CD4-positive, alpha-beta memory T cell (primary cell): ENCODE data around the gene CTRB1. TPM values are rescaled to one million over a fixed set of nuclear protein-coding genes. Genes with fewer than 3 reads are reported as not detected.
"Not testable (repeated sequence)": the region's sequence is repeated elsewhere in the genome, so short reads cannot be mapped to it uniquely, and the experiment has no call there.

Source experiments
- CTCF ChIA-PET: fragments of 350-600 bp; sonication (Branson Sonifier 250); formaldehyde crosslinking; loops from one replicate; lab custom pipeline; 2021; ENCODE audit warnings: inconsistent platforms; ENCODE audit not compliant: partially characterized antibody; lab: Charles Lee
- POLR2A ChIA-PET: fragments of 350-600 bp; sonication (Branson Sonifier 250); formaldehyde crosslinking; loops from one replicate; lab custom pipeline; 2021; ENCODE audit not compliant: partially characterized antibody; lab: Charles Lee
- DNase-seq, 5 donors: peaks; one replicate each; pipeline versions ENCODE4 v3.0.0 to v3.0.0-alpha.2; 2020 to 2022; ENCODE audit warnings: mixed read lengths in 1 of 5
- H3K27ac ChIP-seq: one replicate; pipeline ENCODE4 v1.7.0; 2013; ENCODE audit warnings: low read depth, low read length
- H3K27me3 ChIP-seq: 2 replicates; pipeline ENCODE4 v1.7.0; 2013; ENCODE audit warnings: mild to moderate bottlenecking, low read length, moderate library complexity; ENCODE audit not compliant: insufficient read depth
- H3K36me3 ChIP-seq: 2 replicates; pipeline ENCODE4 v1.7.0; 2013; ENCODE audit warnings: mild to moderate bottlenecking, low read length, moderate library complexity; ENCODE audit not compliant: insufficient read depth
- H3K4me1 ChIP-seq: 2 replicates; pipeline ENCODE4 v1.7.0; 2013; ENCODE audit warnings: mild to moderate bottlenecking, low read length, moderate library complexity; ENCODE audit not compliant: insufficient read depth
- H3K4me3 ChIP-seq, 2 donors: one replicate each; pipeline ENCODE4 v1.7.0; 2013; ENCODE audit warnings: low read length in 2 of 2, mild to moderate bottlenecking in 1 of 2
- H3K9me3 ChIP-seq, 2 donors: one replicate each; pipeline ENCODE4 v1.7.0; 2013; ENCODE audit warnings: low read length in 2 of 2, control low read depth in 1 of 2; ENCODE audit not compliant: control insufficient read depth in 1 of 2
- H3K27ac Mint-ChIP-seq, 7 donors: one replicate each; pipeline ENCODE4 v1.8.0; 2020 to 2021; ENCODE audit warnings: mixed read lengths in 7 of 7, mild to moderate bottlenecking in 6 of 7, inconsistent platforms in 3 of 7, moderate library complexity in 3 of 7
- H3K27me3 Mint-ChIP-seq, 2 donors: one replicate each; pipeline ENCODE4 v1.8.0; 2020 to 2021; ENCODE audit warnings: mixed read lengths in 2 of 2
- H3K36me3 Mint-ChIP-seq, 2 donors: one replicate each; pipeline ENCODE4 v1.8.0; 2020 to 2021; ENCODE audit warnings: mixed read lengths in 2 of 2, inconsistent platforms in 1 of 2, mild to moderate bottlenecking in 1 of 2
- H3K4me1 Mint-ChIP-seq, 4 donors: one replicate each; pipeline ENCODE4 v1.8.0; 2020 to 2021; ENCODE audit warnings: mixed read lengths in 4 of 4, mild to moderate bottlenecking in 1 of 4
- H3K4me3 Mint-ChIP-seq, 8 donors: one replicate each; pipeline ENCODE4 v1.8.0; 2020 to 2021; ENCODE audit warnings: mixed read lengths in 8 of 8, mild to moderate bottlenecking in 7 of 8, moderate library complexity in 6 of 8, inconsistent platforms in 3 of 8
- H3K9me3 Mint-ChIP-seq, 8 donors: one replicate each; pipeline ENCODE4 v1.8.0; 2020 to 2021; ENCODE audit warnings: mixed read lengths in 8 of 8, mild to moderate bottlenecking in 5 of 8, inconsistent platforms in 3 of 8, moderate library complexity in 1 of 8
- intact Hi-C: fragments of 100-400 bp; cut with micrococcal nuclease; formaldehyde crosslinking; loops from one replicate; pipeline ENCODE4 v1.15.1; 2023
- polyA plus RNA-seq, 2 donors: library from polyadenylated mRNA; unstranded; fragments of 300-500 nt; fragmentation: Illumina TruSeq; gene quantifications; one replicate each; pipeline ENCODE4 v1.2.3, GENCODE V29; 2021
- total RNA-seq, 2 experiments: library from RNA; stranded (reverse); gene quantifications; one replicate each; pipeline ENCODE4 v1.2.3, GENCODE V29; 2021

CTRB1 gene
- total and polyA plus RNA-seq, 4 experiments from 2014 or later, result not detected

GRCh38 chr16:75236736-75237397 is 18.1 kb downstream of the CTRB1 start:
- no peak overlapping the region for H3K4me3 ChIP-seq
- no peaks in the 10 kb centered on the region for H3K27me3 ChIP-seq
- no peak overlapping the region for H3K27ac Mint-ChIP-seq
- ChIA-PET POLR2A (no interaction called here), CTCF (interaction anchor here (1.0 to 7.9 kb wide), 4 partner anchors 37 to 165 kb away, joined by 3 to 296 read pairs (median 60); no protein-coding TSS in a partner anchor)
- H3K9me3 ChIP-seq, result no peaks in the 10 kb centered on the region
- no peaks in the 10 kb centered on the region for H3K27me3 Mint-ChIP-seq
- DNase-seq, result no peak
- no peak overlapping the region for H3K4me3 Mint-ChIP-seq
- H3K36me3 ChIP-seq, result no peaks in the 10 kb centered on the region
- peaks cover 6% of the 10 kb centered on the region for H3K4me1 ChIP-seq
- no peak overlapping the region for H3K27ac ChIP-seq
- H3K4me1 Mint-ChIP-seq, result peaks cover 0 to 5% (median 2%) of the 10 kb centered on the region in 4 donors
- intact Hi-C loops, result no loop called here
- H3K9me3 Mint-ChIP-seq, result no peaks in the 10 kb centered on the region
- no peaks in the 10 kb centered on the region for H3K36me3 Mint-ChIP-seq

GRCh38 chr16:75237398-75238131 is 18.8 kb downstream of the CTRB1 start:
- no peak overlapping the region for H3K4me3 ChIP-seq
- H3K27ac ChIP-seq, result no peak overlapping the region
- no peak overlapping the region for H3K4me3 Mint-ChIP-seq
- H3K4me1 ChIP-seq, result peaks cover 6% of the 10 kb centered on the region
- no peaks in the 10 kb centered on the region for H3K9me3 Mint-ChIP-seq
- CTCF ChIA-PET, result interaction anchor here (7.9 kb wide), 1 partner anchor 145 kb away, joined by 296 read pairs; no protein-coding TSS in a partner anchor
- H3K4me1 Mint-ChIP-seq, result peaks cover 0 to 5% (median 2%) of the 10 kb centered on the region in 4 donors
- DNase-seq, result no peak
- no peaks in the 10 kb centered on the region for H3K9me3 ChIP-seq
- intact Hi-C loops, result no loop called here
- no peaks in the 10 kb centered on the region for H3K36me3 ChIP-seq
- H3K27ac Mint-ChIP-seq, result no peak overlapping the region
- POLR2A ChIA-PET, result no interaction called here
- H3K27me3 ChIP-seq, result no peaks in the 10 kb centered on the region
- no peaks in the 10 kb centered on the region for H3K36me3 Mint-ChIP-seq
- no peaks in the 10 kb centered on the region for H3K27me3 Mint-ChIP-seq

- no peaks in the 10 kb centered on the region for H3K36me3 Mint-ChIP-seq
Observed at GRCh38 chr16:75238132-75238852, 19.5 kb downstream of the CTRB1 start.

GRCh38 chr16:75238853-75239541 is 20.2 kb downstream of the CTRB1 start:
- no peaks in the 10 kb centered on the region for H3K27me3 ChIP-seq
- Mint-ChIP-seq H3K36me3 (no peaks in the 10 kb centered on the region), H3K9me3 (no peaks in the 10 kb centered on the region), H3K27me3 (no peaks in the 10 kb centered on the region), H3K4me3 (no peak overlapping the region), H3K27ac (no peak overlapping the region), H3K4me1 (peaks cover 0 to 2% (median 1%) of the 10 kb centered on the region in 4 donors)
- H3K4me1 ChIP-seq, result peaks cover 2% of the 10 kb centered on the region
- no peaks in the 10 kb centered on the region for H3K36me3 ChIP-seq
- intact Hi-C loops, result no loop called here
- POLR2A ChIA-PET, result no interaction called here
- no peak overlapping the region for H3K27ac ChIP-seq
- CTCF ChIA-PET, result no interaction called here
- no peaks in the 10 kb centered on the region for H3K9me3 ChIP-seq
- H3K4me3 ChIP-seq, result no peak overlapping the region
- no peak for DNase-seq

More at GRCh38 chr16:75238132-75238852, 19.5 kb downstream of the CTRB1 start:
- DNase-seq, result no peak
- peaks cover 6% of the 10 kb centered on the region for H3K4me1 ChIP-seq
- H3K27me3 ChIP-seq, result no peaks in the 10 kb centered on the region
- Mint-ChIP-seq H3K4me3 (no peak overlapping the region), H3K4me1 (peaks cover 0 to 5% (median 2%) of the 10 kb centered on the region in 4 donors), H3K27me3 (no peaks in the 10 kb centered on the region), H3K27ac (no peak overlapping the region), H3K9me3 (no peaks in the 10 kb centered on the region)
- no peak overlapping the region for H3K4me3 ChIP-seq
- CTCF ChIA-PET, result interaction anchor here (7.9 kb wide), 1 partner anchor 144 kb away, joined by 296 read pairs; no protein-coding TSS in a partner anchor
- H3K27ac ChIP-seq, result no peak overlapping the region
- no peaks in the 10 kb centered on the region for H3K36me3 ChIP-seq
- intact Hi-C loops, result no loop called here
- POLR2A ChIA-PET, result no interaction called here
- no peaks in the 10 kb centered on the region for H3K9me3 ChIP-seq

GRCh38 chr16:75239542-75240122 is 20.8 kb downstream of the CTRB1 start:
- ChIA-PET POLR2A (no interaction called here), CTCF (no interaction called here)
- intact Hi-C loops, result no loop called here
- H3K4me3 ChIP-seq, result no peak overlapping the region
- no peaks in the 10 kb centered on the region for H3K27me3 ChIP-seq
- peak overlapping the region in 1 of 7 donors; percentile 64 for H3K27ac Mint-ChIP-seq
- no peaks in the 10 kb centered on the region for H3K4me1 ChIP-seq
- peaks cover 0 to 4% (median 0%) of the 10 kb centered on the region in 4 donors for H3K4me1 Mint-ChIP-seq
- no peak overlapping the region for H3K4me3 Mint-ChIP-seq
- H3K36me3 Mint-ChIP-seq, result no peaks in the 10 kb centered on the region
- no peaks in the 10 kb centered on the region for H3K27me3 Mint-ChIP-seq
- no peaks in the 10 kb centered on the region for H3K36me3 ChIP-seq
- H3K9me3 ChIP-seq, result no peaks in the 10 kb centered on the region
- H3K9me3 Mint-ChIP-seq, result no peaks in the 10 kb centered on the region
- H3K27ac ChIP-seq, result no peak overlapping the region
- no peak for DNase-seq

- POLR2A ChIA-PET, H3K4me3 ChIP-seq, H3K36me3 Mint-ChIP-seq, H3K27ac Mint-ChIP-seq, H3K9me3 Mint-ChIP-seq, H3K4me1 ChIP-seq, DNase-seq, H3K27me3 ChIP-seq, intact Hi-C loops, CTCF ChIA-PET, H3K36me3 ChIP-seq, H3K4me3 Mint-ChIP-seq, H3K4me1 Mint-ChIP-seq, H3K27ac ChIP-seq, H3K9me3 ChIP-seq, H3K27me3 Mint-ChIP-seq: not testable (repeated sequence)
Observed at GRCh38 chr16:75240633-75241032, 21.8 kb downstream of the CTRB1 start.
